ENCODE results near the gene LGI2.

GRCh38 chr4:24971192-24971591, 59.6 kb downstream of the LGI2 start:
- TF ChIP-seq, protein P1, sequence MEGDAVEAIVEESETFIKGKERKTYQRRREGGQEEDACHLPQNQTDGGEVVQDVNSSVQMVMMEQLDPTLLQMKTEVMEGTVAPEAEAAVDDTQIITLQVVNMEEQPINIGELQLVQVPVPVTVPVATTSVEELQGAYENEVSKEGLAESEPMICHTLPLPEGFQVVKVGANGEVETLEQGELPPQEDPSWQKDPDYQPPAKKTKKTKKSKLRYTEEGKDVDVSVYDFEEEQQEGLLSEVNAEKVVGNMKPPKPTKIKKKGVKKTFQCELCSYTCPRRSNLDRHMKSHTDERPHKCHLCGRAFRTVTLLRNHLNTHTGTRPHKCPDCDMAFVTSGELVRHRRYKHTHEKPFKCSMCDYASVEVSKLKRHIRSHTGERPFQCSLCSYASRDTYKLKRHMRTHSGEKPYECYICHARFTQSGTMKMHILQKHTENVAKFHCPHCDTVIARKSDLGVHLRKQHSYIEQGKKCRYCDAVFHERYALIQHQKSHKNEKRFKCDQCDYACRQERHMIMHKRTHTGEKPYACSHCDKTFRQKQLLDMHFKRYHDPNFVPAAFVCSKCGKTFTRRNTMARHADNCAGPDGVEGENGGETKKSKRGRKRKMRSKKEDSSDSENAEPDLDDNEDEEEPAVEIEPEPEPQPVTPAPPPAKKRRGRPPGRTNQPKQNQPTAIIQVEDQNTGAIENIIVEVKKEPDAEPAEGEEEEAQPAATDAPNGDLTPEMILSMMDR (IDR thresholded peaks at IDR 0.05; ENCODE audit: poor library complexity, severe bottlenecking), result no peak
- TF ChIP-seq REST (IDR thresholded peaks at IDR 0.05; ENCODE audit: borderline replicate concordance), result no peak
- no peak for TF ChIP-seq EP300 (conservative IDR thresholded peaks at IDR 0.05; ENCODE audit: poor library complexity, severe bottlenecking)
- TF ChIP-seq MXI1 (conservative IDR thresholded peaks at IDR 0.05; ENCODE audit: poor library complexity, severe bottlenecking), result no peak
- no peak for TF ChIP-seq TAF1 (IDR thresholded peaks at IDR 0.05; ENCODE audit: low read depth)

Data from neural cell (in vitro differentiated cells).